GM23248 (cell line): ENCODE data around the gene GLS.

Experiments used
- EZH2 ChIP-seq: fragments of 200-600 bp; sonication (generic); IDR thresholded peaks from 2 replicates; pipeline ENCODE4 v1.6.1; 2018; ENCODE audit warnings: antibody characterized with exemption, mild to moderate bottlenecking; ENCODE audit not compliant: insufficient read depth, poor library complexity, severe bottlenecking
- EZH2phosphoT487 ChIP-seq: fragments of 200-600 bp; sonication (generic); IDR thresholded peaks from 2 replicates; pipeline ENCODE4 v1.6.1; 2018; ENCODE audit warnings: antibody characterized with exemption, moderate library complexity, mild to moderate bottlenecking, low read depth; ENCODE audit not compliant: insufficient read depth

GRCh38 chr2:190953257-190953656, 72.6 kb downstream of the GLS start:
- TF ChIP-seq EZH2phosphoT487 (no peak), EZH2 (no peak)
